HCT116 (cell line): ENCODE results near the gene PLCL2.

Experiments used
- CBX3 ChIP-seq: IDR thresholded peaks from 2 replicates; pipeline ENCODE4 v1.6.1; 2012; ENCODE audit warnings: low read depth
- ELF1 ChIP-seq: IDR thresholded peaks from 2 replicates; pipeline ENCODE4 v1.6.1; 2012; ENCODE audit warnings: low read depth, borderline replicate concordance
- EZH2 ChIP-seq: fragments of 200-600 bp; sonication (generic); IDR thresholded peaks from 2 replicates; pipeline ENCODE4 v1.6.1; 2017; ENCODE audit warnings: antibody characterized with exemption, mixed run types
- JUND ChIP-seq: IDR thresholded peaks from 2 replicates; pipeline ENCODE4 v1.6.1; 2012
- POLR2A ChIP-seq: IDR thresholded peaks from 2 replicates; pipeline ENCODE4 v1.7.0; 2011; ENCODE audit warnings: borderline replicate concordance; ENCODE audit not compliant: insufficient read depth, insufficient read length; ENCODE audit errors: extremely low read depth
- POLR2AphosphoS5 ChIP-seq: IDR thresholded peaks from 2 replicates; pipeline ENCODE4 v1.6.1; 2011; ENCODE audit warnings: mild to moderate bottlenecking, low read depth, low read length, moderate library complexity
- SIN3A ChIP-seq: IDR thresholded peaks from 2 replicates; pipeline ENCODE4 v1.6.1; 2012; ENCODE audit warnings: low read depth
- YY1 ChIP-seq: IDR thresholded peaks from 2 replicates; pipeline ENCODE4 v1.6.1; 2011; ENCODE audit warnings: low read length, low read depth, moderate library complexity, mild to moderate bottlenecking; ENCODE audit not compliant: insufficient replicate concordance; ENCODE audit errors: extremely low read depth
- ZFX ChIP-seq: fragments of 450-650 bp; IDR thresholded peaks from 2 replicates; pipeline ENCODE4 v1.6.1; 2017
- ZNF274 ChIP-seq: fragments of 200-500 bp; sonication (Bioruptor generic); IDR thresholded peaks from 2 replicates; pipeline ENCODE4 v1.6.1; 2014; ENCODE audit warnings: mild to moderate bottlenecking, low read depth, low read length, inconsistent platforms
- TF ChIP-seq, protein P1 (sequence below), 3 experiments: fragments of 200-600 bp in 1 of 3; sonication (generic) in 1 of 3; IDR thresholded peaks in 2 of 3; conservative IDR thresholded peaks in 1 of 3; 2 replicates each; pipeline ENCODE4 v1.5.1; 2012 to 2017; ENCODE audit warnings: low read depth in 2 of 3, low read length in 2 of 3, antibody characterized with exemption in 1 of 3, borderline replicate concordance in 1 of 3, control low read depth in 1 of 3, mild to moderate bottlenecking in 1 of 3, mixed read lengths in 1 of 3, mixed run types in 1 of 3, moderate library complexity in 1 of 3; ENCODE audit not compliant: insufficient read depth in 1 of 3
- TF ChIP-seq, protein P2 (sequence below): IDR thresholded peaks from 2 replicates; pipeline ENCODE4 v1.6.1; 2012; ENCODE audit warnings: low read depth
- TF ChIP-seq, protein P3 (sequence below): IDR thresholded peaks from 2 replicates; pipeline ENCODE4 v1.6.1; 2012

- TF ChIP-seq, protein P1, sequence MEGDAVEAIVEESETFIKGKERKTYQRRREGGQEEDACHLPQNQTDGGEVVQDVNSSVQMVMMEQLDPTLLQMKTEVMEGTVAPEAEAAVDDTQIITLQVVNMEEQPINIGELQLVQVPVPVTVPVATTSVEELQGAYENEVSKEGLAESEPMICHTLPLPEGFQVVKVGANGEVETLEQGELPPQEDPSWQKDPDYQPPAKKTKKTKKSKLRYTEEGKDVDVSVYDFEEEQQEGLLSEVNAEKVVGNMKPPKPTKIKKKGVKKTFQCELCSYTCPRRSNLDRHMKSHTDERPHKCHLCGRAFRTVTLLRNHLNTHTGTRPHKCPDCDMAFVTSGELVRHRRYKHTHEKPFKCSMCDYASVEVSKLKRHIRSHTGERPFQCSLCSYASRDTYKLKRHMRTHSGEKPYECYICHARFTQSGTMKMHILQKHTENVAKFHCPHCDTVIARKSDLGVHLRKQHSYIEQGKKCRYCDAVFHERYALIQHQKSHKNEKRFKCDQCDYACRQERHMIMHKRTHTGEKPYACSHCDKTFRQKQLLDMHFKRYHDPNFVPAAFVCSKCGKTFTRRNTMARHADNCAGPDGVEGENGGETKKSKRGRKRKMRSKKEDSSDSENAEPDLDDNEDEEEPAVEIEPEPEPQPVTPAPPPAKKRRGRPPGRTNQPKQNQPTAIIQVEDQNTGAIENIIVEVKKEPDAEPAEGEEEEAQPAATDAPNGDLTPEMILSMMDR (IDR thresholded peaks at IDR 0.05 in 2 of 3, conservative IDR thresholded peaks at IDR 0.05 in 1 of 3; ENCODE audit: borderline replicate concordance in 1 of 3, insufficient read depth in 1 of 3, low read depth in 2 of 3, low read length in 2 of 3): no peak
- TF ChIP-seq CBX3 (no peak), SIN3A (no peak), EZH2 (no peak), POLR2A (no peak), ELF1 (no peak), YY1 (no peak), ZFX (no peak), JUND (no peak), POLR2AphosphoS5 (no peak), ZNF274 (no peak)
- TF ChIP-seq, protein P2, sequence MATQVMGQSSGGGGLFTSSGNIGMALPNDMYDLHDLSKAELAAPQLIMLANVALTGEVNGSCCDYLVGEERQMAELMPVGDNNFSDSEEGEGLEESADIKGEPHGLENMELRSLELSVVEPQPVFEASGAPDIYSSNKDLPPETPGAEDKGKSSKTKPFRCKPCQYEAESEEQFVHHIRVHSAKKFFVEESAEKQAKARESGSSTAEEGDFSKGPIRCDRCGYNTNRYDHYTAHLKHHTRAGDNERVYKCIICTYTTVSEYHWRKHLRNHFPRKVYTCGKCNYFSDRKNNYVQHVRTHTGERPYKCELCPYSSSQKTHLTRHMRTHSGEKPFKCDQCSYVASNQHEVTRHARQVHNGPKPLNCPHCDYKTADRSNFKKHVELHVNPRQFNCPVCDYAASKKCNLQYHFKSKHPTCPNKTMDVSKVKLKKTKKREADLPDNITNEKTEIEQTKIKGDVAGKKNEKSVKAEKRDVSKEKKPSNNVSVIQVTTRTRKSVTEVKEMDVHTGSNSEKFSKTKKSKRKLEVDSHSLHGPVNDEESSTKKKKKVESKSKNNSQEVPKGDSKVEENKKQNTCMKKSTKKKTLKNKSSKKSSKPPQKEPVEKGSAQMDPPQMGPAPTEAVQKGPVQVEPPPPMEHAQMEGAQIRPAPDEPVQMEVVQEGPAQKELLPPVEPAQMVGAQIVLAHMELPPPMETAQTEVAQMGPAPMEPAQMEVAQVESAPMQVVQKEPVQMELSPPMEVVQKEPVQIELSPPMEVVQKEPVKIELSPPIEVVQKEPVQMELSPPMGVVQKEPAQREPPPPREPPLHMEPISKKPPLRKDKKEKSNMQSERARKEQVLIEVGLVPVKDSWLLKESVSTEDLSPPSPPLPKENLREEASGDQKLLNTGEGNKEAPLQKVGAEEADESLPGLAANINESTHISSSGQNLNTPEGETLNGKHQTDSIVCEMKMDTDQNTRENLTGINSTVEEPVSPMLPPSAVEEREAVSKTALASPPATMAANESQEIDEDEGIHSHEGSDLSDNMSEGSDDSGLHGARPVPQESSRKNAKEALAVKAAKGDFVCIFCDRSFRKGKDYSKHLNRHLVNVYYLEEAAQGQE: no peak
- TF ChIP-seq, protein P3, sequence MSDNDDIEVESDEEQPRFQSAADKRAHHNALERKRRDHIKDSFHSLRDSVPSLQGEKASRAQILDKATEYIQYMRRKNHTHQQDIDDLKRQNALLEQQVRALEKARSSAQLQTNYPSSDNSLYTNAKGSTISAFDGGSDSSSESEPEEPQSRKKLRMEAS: no peak
Observed at GRCh38 chr3:16917256-16917935, 32.6 kb downstream of the PLCL2 start.
